ENCODE results near the gene PRPF40B. TPM values are rescaled to one million over a fixed set of nuclear protein-coding genes. Genes with fewer than 3 reads are reported as not detected.

The PRPF40B gene
- total and polyA plus RNA-seq, 2 of the 13 experiments (the other 11 are each of a cell fraction or from before 2014, with no cell fraction given): 5.0 to 7.8 TPM

DNA sequence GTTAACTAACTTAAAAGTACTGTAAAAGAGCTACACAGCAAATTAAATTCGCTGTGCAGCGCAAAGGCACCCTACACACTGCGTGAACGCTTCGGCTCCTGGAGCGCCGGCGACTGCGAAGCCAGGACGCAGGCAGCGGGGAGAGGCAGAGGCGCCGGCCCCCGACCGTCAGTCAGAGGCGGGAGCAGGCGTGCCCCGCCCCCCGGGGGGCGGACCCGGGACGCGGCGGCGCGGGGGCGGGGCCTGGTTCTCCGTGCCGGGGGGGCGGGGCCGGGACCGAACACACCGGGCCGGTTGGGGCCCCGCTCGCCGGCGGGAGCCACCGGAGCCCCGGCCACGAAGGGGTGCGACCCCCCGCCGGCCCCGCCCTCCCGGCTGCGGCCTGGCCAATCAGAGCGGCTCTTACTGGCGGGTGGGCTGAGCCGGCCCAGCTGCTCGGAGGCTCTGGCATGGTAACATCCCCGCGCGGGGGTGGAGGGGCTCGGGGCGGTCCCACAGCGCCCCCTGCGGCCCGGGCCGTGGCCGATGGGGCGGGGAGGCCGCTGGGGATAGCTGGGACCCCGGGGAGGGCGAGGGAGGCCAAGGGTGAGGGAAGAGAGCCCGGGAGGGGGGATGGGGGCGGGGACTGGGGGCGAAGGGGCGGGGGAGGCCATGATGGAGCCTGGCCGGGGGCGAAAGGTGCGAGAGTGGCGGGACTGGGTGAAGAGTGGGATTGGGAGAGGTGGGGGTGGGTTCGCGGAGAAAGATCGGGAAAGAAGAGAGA is at the start of gene PRPF40B (continued):
- TF ChIP-seq ZBTB10 (CRISPR knock-in tag; IDR thresholded peaks at IDR 0.05; ENCODE audit: borderline replicate concordance): no peak
- TF ChIP-seq ZFP36 (IDR thresholded peaks at IDR 0.05; ENCODE audit: borderline replicate concordance, low read depth, low read length, partially characterized antibody): no peak
- TF ChIP-seq ZNF7 (CRISPR knock-in tag; IDR thresholded peaks at IDR 0.05): no peak
- TF ChIP-seq RNF2 (conservative IDR thresholded peaks at IDR 0.05; ENCODE audit: low read depth): no peak
- no peak for TF ChIP-seq ZNF530 (CRISPR knock-in tag; IDR thresholded peaks at IDR 0.05; ENCODE audit: low read depth)
- no peak for TF ChIP-seq TCF7L2 (IDR thresholded peaks at IDR 0.05; ENCODE audit: low read depth, low read length)
- no peak for TF ChIP-seq ZNF761 (CRISPR knock-in tag; conservative IDR thresholded peaks at IDR 0.05)
- 0 out of 2 replicates have a peak, but pooled peaks have one; percentile 10 for TF ChIP-seq ZNF841 (CRISPR knock-in tag; IDR thresholded peaks at IDR 0.05; ENCODE audit: borderline replicate concordance)
- TF ChIP-seq ZNF879 (CRISPR knock-in tag; IDR thresholded peaks at IDR 0.05): no peak
- no peak for TF ChIP-seq HOXA7 (CRISPR knock-in tag; IDR thresholded peaks at IDR 0.05)
- no peak for TF ChIP-seq SETDB1 (CRISPR knock-in tag; IDR thresholded peaks at IDR 0.05; ENCODE audit: borderline replicate concordance)
- no peak for TF ChIP-seq ZNF567 (CRISPR knock-in tag; IDR thresholded peaks at IDR 0.05; ENCODE audit: borderline replicate concordance)
- no peak for TF ChIP-seq BRCA1 (CRISPR knock-in tag; IDR thresholded peaks at IDR 0.05)
- TF ChIP-seq NONO (IDR thresholded peaks at IDR 0.05): no peak
- TF ChIP-seq NONO (CRISPR knock-in tag; conservative IDR thresholded peaks at IDR 0.05): peak; percentile 81; the same call in 1 of the 2 replicates
- TF ChIP-seq ZSCAN22 (CRISPR knock-in tag; IDR thresholded peaks at IDR 0.05): no peak
- TF ChIP-seq ZSCAN25 (CRISPR knock-in tag; IDR thresholded peaks at IDR 0.05): no peak
- TF ChIP-seq ZZZ3 (CRISPR knock-in tag; IDR thresholded peaks at IDR 0.05; ENCODE audit: borderline replicate concordance): no peak
- TF ChIP-seq TBP (CRISPR knock-in tag; IDR thresholded peaks at IDR 0.05): no peak
- TF ChIP-seq, protein P1, sequence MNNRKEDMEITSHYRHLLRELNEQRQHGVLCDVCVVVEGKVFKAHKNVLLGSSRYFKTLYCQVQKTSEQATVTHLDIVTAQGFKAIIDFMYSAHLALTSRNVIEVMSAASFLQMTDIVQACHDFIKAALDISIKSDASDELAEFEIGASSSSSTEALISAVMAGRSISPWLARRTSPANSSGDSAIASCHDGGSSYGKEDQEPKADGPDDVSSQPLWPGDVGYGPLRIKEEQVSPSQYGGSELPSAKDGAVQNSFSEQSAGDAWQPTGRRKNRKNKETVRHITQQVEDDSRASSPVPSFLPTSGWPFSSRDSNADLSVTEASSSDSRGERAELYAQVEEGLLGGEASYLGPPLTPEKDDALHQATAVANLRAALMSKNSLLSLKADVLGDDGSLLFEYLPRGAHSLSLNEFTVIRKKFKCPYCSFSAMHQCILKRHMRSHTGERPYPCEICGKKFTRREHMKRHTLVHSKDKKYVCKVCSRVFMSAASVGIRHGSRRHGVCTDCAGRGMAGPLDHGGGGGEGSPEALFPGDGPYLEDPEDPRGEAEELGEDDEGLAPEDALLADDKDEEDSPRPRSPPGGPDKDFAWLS (CRISPR knock-in tag; IDR thresholded peaks at IDR 0.05; ENCODE audit: borderline replicate concordance): no peak
- no peak; the same call in 1 of the 2 replicates for TF ChIP-seq MIXL1 (CRISPR knock-in tag; IDR thresholded peaks at IDR 0.05)
- no peak for TF ChIP-seq ATM (IDR thresholded peaks at IDR 0.05; ENCODE audit: borderline replicate concordance)
- TF ChIP-seq ZNF230 (CRISPR knock-in tag; IDR thresholded peaks at IDR 0.05): no peak
- TF ChIP-seq ARNT2 (CRISPR knock-in tag; IDR thresholded peaks at IDR 0.05; ENCODE audit: low read depth): no peak
- TF ChIP-seq ZNF414 (CRISPR knock-in tag; IDR thresholded peaks at IDR 0.05): no peak
- TF ChIP-seq ETV5 (CRISPR knock-in tag; IDR thresholded peaks at IDR 0.05; ENCODE audit: borderline replicate concordance): no peak; the same call in 1 of the 2 replicates
- no peak for TF ChIP-seq ZKSCAN8 (CRISPR knock-in tag; IDR thresholded peaks at IDR 0.05; ENCODE audit: borderline replicate concordance)

Data from HepG2 (cell line).